GM21526 (cell line): ENCODE measurements around the gene CRMP1.

Source experiments
- ATAC-seq: cut with Tn5 transposase; IDR thresholded peaks from one replicate; pipeline ENCODE4 v1.9.1; 2021; ENCODE audit warnings: moderate library complexity; ENCODE audit not compliant: unreplicated experiment, low FRiP score

The CRMP1 gene

GRCh38 chr4:5890063-5890727 lies 2.7 kb downstream of the CRMP1 start:
- no peak for ATAC-seq

DNA sequence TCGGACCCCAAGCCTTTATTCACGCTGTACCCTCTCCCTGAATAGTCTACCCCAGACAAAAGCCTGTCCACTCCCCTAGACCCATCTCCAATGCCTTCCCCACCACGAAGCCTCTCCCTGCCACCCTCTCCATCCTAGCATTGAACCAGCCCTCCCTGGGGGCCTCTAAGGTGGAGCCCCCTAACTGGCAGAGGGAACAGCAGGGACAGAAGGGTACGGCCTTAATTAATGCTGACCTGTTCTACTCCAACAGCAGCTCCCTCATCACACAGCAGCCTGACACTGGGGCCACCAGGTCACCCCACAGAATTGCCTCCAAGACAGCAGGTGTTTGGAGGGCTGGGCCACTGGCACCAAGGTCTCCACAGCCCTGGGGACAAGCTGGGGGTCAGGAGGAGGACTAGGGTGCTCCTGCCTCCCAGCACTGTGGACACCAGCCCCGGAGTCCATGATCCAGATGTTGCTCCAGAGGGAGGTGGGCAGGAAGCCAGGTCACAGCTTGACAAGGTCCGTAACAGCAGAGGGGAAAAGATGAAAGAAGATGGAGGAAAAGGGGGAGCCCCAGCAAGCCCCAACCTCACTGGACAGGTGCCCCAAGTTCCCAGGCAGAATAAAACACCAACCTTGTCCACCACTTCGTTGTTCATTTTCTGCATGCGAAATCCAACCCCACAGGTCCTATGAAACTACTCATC lies 3.7 kb downstream of the CRMP1 start:
- ATAC-seq, result no peak

DNA sequence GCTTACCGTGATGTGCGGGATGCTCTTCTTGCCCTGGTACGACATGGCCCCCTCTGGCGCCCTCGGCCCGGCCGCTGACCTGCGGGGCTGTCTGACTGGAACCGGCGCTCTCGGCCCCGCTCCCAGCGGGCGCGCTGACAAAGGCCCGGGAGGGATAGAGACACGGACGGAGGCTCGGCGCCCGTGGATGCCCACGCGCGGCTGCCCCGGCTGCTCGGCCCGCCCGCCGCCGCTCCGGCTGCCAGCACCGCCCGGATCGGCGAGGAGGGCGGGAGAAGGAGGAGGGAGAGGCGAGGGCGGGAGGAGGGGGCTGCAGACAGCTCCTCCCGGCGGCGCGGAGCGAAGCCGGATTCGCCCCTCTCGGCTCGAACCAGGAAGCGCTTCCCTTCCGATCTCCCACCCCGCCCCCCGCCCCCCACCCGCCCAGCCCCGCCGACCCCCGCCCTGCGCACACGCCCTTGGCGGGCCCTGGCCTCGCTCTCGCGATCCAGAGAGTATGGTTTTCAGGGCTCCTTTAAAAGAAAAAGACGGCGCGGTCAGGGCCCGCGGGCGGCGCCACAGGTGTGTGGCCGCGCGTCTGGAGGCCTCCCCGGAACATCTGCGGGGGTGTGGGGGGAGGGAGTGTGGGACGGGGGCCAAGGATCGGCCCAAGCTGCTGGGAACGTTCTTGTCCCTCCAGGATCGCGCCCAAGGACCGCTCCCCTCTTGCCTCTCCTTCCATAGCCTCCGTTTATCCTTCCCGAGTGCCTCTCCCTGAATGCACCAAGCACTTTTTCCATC lies 4.5 kb downstream of the CRMP1 start:
- ATAC-seq, result no peak

DNA sequence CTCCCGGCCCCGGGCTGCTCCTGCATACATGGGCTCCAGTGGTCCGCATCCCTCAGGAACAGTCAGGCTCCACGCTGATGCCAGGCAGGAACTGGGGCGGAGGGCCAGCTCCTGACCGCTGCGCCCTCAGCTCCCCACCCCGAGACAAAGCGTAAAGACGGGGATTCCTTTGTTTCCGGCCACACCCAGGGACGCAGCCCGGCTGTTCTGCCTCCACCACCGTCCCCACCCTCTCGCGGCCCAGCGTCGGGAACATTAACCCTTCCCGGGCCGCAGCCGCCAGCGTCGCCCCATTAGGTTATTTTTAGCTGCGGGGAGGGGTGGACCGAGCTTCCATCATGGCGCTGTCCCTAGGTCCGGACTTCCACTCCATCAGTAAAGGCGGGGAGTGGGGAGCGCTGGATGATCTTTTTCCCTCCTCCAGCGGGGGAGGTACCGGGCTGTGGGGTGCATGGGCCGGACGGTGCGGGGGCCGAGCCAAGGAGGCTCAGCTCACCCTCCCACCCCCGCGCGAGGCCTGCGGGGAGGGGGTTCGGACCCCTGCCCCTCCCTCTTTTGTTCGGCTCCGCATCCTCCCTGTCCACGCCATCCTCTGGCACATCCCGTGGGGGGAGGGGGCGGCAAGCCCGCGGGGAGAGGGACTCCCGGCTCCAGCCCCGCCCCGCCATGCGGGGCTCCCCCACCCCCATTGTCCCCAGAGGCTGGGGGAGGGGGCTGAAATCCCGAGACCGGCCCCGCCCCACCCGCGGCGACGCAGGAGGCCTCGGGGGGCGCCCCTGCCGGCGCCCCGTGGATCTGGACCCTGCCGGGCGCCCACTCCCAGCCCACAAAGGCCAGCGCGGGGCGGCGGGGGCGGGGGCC lies 5.3 kb downstream of the CRMP1 start:
- no peak for ATAC-seq

GRCh38 chr4:5887011-5887360 lies 5.9 kb downstream of the CRMP1 start:
- no peak for ATAC-seq

DNA sequence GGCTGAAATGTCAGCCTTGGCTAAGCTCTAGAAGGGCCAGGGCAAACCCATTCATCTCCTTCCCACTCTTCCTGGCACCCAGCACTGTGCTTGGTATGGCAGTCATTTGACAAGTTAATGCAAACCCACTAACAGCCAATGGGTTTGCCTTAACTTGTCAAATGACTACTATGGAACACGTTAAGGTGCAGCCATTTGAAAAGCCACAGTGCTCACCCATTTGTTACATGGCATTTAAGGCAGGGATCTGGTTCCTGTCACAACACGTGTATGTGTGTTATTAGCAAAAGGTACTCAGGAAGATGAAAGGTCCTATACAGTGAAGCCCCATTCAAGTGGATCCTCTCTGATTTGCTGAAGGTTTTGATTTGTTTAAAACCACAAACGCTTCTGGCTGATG lies 7.2 kb downstream of the CRMP1 start:
- ATAC-seq, result no peak

DNA sequence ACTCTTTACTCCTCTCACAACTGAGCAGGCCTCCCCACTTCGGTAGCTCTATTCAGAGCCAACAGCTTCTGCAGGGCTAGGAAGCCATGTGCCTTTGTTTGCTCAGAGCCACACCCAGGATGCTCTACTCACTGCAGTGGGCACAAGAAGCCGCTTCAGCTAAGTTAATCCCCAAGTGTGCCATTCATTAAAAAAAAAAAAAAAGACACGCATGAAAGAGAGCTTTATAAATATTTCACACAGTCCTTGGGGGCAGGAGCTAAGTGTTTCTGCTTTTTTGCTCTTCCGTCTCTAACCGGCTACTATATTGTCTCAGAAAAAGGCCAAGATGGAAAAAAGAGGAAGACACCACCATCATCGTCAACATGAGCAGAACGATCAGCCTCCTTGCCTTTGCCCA lies 8.1 kb downstream of the CRMP1 start:
- no peak for ATAC-seq

DNA sequence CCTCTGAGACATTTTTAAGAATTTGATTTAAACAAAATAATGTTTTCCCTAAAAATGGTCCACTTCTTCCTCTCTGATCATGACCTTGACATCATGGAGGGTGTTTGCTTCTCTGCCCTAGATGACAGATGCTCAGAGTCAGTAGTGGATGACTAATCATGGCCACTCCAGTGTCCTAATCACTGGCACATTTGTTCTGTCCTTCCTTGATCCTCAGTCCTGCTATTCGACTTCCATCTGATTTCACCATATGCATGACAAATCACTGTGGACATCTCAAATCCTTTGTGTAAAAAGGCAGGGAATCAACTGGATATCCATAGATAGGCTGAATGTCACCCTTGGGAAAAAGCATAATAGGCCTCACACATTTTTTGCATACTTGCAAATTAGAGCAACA lies 9.0 kb downstream of the CRMP1 start:
- ATAC-seq, result no peak

DNA sequence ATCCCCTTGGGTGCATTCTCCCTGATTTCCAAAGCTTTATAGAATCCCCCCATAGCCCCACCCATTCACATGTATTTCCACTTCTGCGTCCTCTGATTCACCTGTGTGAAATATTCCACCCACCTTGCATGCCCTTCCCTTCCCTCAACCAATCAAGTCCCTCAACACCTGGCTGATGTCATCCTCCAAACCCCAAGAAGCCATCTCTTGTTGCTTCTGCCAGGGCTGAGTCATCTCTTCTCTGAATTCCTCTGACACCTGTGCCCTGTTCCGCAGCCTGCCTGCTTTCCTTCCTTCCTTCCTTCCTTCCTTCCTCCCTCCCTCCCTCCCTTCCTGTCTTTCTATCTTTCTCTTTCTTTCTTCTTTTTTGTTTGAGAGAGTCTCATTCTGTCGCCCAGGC lies 9.9 kb downstream of the CRMP1 start:
- no peak for ATAC-seq

DNA sequence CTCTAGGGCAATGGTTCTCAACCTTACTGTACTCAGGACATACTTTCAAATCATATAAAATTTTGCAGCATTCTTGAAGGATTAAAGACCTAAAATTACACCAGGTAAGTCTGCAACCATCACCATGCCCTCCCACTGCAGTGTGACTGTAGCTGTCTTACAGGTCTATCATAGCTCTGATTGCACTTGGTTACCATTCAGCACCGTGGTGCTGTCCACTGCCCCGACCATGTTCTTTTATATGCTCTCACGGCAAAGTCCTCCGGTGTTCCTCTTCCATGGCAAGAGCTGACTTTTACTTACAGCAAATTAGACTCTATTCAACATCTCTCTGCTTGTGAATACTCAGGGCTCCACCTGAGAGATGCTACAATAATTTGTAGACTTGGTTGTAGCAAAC lies 11.5 kb downstream of the CRMP1 start:
- no peak for ATAC-seq

DNA sequence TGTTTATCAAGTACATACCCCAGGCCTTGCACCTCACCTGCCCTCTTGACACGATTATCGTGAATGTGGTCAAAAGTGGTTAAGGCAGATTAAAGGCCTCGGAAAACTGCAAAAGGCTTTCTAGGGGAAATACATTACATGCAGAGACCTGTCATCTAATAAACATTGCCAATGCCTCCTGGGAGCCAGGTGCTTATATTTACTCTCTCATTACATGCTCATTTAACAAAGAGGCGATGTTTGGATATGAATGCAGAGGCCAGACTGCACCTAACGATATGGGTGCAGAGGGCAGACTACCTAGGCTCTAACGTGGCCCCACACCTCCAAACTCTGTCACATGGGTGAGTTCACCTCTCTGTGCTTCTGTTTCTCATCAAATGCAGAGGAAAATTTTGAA lies 14.5 kb downstream of the CRMP1 start:
- ATAC-seq, result no peak

GRCh38 chr4:5877392-5877791 lies 15.5 kb downstream of the CRMP1 start:
- no peak for ATAC-seq

- ATAC-seq, result no peak
Observed at GRCh38 chr4:5874811-5875449, 18.0 kb downstream of the CRMP1 start.

DNA sequence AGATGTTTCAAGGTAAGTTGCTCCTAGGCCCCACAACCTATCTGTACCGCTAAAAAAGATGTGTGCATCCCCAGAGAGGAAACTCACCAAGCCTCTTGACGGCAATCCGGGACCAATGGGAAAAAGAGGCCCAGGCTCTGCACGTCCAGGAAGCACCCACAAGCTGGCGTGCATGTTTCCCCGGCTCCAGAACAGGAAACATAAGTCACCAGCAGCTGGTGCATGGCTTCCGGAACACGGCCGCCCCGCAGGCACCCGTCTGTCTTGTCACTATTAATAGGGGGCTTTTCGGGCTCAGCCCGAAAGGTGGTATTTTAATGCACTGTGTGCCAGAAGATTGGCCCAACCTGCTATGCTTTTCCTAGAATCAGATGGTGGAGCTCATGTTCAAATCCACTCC lies 22.2 kb downstream of the CRMP1 start:
- ATAC-seq, result no peak

DNA sequence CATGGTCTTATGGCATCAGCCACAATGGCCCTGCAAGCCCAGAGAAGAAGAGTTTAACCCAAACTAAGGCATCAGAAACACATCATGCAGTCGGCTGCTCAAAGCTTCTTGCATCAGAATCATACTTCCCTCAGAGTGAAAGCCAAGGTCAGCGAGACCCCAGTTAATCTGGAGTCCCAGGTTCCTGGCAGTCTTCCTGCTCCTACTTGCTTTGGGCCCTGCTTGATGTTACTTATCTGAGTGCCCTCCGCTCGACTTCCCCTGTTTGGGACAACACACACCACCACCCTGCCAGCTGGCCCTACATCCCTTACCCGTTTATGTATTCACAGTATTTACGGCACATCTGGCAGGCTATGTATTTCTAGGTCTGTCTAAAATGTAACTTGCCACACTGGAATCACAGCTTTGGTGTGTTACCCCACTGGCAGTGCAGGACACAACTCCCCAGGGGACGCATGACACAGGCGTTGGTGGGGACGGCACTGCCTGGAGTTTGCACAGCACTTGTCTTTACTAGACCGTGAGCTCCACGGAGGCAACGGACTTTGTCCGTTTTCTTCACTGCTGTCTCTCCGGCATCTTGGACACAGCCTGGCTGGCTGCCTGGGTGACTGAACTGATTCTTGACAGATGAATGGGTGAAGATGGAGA lies 22.8 kb downstream of the CRMP1 start:
- no peak for ATAC-seq

DNA sequence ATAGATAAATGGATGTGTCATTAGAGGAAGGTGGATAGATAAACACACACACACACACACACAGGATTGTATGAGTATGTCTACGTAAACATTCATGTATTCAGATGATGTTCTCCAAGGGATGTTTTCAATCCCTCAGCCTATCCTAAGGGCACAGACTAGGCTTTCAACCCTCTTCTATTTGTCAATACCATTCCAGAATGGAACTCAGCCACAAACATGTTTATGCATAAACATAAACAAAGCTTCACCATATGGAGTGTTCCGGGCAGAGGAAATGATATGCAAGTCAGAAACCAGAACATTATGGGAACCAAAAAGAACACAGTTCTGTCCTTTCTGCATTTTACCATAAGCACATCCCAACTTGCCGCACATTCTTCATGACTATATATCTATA lies 25.0 kb downstream of the CRMP1 start:
- ATAC-seq, result no peak

DNA sequence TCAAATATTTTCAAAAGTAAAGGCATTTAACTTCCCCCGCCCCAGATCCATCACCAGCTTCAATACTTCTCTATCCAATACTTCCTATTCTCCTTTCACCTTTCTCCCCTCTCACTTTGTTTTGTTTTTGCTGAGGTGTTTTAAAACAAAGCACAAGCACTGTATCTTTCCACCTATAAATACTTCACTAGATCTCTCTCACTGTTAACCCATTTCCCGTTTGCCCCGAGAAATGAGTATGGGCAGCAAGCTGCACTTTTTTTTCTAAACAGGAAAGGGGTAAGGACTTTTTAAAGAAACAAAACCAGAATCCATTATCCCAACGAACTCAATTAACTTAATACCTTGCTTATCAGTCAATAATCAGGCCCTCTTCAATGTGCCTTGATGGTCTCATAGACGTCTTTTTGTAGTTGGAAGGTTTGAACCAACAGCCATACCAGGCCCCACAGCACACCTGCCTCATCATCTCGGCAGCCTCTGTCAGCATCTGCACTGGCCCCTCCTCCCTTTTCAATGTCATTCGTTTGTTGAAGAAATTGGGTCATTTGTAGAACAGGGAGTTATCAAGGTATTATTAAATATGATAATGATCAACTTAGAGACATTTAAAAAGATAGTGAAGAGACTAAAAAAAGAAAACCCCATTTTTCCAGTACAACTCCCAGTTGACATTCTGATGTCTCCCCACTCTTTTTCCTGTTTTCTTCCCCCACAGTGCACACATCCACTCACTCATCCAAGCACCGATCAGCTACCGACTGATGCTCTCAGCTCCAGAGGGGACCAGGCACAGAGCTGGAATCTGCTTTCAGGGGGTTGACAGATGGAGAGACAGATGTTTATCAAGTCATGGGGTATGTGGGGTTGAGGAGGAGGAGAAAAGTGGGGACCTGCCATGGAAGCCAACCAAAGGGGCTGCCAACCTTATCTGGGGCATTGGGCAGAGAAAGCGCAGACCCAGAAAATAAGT lies 25.8 kb downstream of the CRMP1 start:
- no peak for ATAC-seq

GRCh38 chr4:5865896-5866599 lies 26.8 kb downstream of the CRMP1 start:
- ATAC-seq, result no peak
